CD4-positive, alpha-beta T cell treated with Interferon alpha-2 for 1 hour (primary cell): ENCODE results near the gene MRPL12.

ENCODE experiments used
- DNase-seq, 2 donors: peaks; one replicate each; pipeline ENCODE4 v3.0.0-alpha.2; 2020 to 2022

Gene MRPL12

DNA sequence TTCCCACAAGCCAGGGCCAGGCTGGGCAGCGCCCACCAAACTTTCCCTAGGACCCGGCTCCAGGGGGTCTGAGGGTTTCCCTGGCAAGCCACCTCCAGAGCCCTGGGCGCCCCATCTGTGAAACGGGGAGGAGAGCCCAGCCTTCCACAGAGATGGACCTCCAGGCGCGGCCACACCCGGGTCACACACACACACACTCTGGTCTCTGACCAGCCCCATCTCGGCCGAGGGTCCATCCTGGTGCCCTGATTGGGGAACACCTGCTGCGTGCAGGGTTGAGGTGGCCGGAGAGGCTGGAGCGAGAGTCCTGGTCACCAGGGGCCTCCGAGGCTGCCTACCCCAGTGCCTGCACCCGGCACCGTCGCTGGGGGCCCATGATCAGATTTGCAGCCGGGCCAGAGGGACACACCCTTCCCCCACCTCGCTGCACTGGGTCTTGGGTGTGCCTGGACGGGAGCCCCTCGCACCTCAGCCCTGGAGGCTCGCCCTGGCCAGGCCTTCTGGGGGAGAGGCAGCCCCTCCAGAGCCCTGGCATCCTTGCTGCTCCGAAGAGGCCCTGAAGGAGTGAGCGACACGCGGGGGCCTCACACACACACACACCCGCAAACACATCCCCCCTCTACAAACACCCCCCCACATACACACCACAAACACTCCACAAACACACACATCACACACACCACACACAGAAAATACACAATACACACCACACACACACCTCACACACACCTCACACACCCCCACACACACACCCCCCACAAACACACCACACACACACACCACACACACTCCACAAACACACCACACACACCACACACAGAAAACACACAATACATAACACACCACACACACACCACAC is 38.7 kb downstream of the MRPL12 start:
- no peak for DNase-seq
